HCT116 (cell line): Measurements from ENCODE around the gene GRID2.

ENCODE experiments used
- POLR2A ChIP-seq: IDR thresholded peaks from 2 replicates; pipeline ENCODE4 v1.7.0; 2011; ENCODE audit warnings: borderline replicate concordance; ENCODE audit not compliant: insufficient read depth, insufficient read length; ENCODE audit errors: extremely low read depth
- TF ChIP-seq, protein P1 (sequence below): IDR thresholded peaks from 2 replicates; pipeline ENCODE4 v1.6.1; 2011; ENCODE audit warnings: mild to moderate bottlenecking, low read length, moderate library complexity; ENCODE audit not compliant: insufficient replicate concordance; ENCODE audit errors: extremely low read depth
- TF ChIP-seq, protein P2 (sequence below), 3 experiments: fragments of 200-600 bp in 1 of 3; sonication (generic) in 1 of 3; IDR thresholded peaks in 2 of 3; conservative IDR thresholded peaks in 1 of 3; 2 replicates each; pipeline ENCODE4 v1.5.1; 2012 to 2017; ENCODE audit warnings: low read depth in 2 of 3, low read length in 2 of 3, antibody characterized with exemption in 1 of 3, borderline replicate concordance in 1 of 3, control low read depth in 1 of 3, mild to moderate bottlenecking in 1 of 3, mixed read lengths in 1 of 3, mixed run types in 1 of 3, moderate library complexity in 1 of 3; ENCODE audit not compliant: insufficient read depth in 1 of 3
- TF ChIP-seq, protein P3 (sequence below): IDR thresholded peaks from 2 replicates; pipeline ENCODE4 v1.6.1; 2012
- TF ChIP-seq, protein P4 (sequence below): IDR thresholded peaks from 2 replicates; pipeline ENCODE4 v1.6.1; 2012; ENCODE audit warnings: low read depth

DNA sequence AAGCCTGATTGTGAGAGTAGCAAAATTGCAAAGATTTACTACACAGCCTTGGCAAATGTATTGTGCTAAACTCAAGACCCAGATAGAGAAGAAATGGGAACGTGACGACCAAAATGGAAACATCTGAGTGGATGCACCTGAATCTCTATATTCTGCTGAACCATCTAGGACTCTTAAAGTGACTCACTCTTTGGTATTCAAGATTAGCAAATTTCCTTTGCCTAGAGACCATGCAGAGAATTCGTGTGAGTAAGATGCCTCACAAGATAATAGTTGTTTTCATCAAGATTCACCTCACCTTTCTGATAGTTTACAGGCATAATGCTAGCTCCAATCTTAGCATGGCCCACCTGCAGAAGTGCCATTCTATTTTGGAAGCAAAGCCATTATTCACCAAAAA is 1510.4 kb downstream of the GRID2 start:
- TF ChIP-seq, protein P1, sequence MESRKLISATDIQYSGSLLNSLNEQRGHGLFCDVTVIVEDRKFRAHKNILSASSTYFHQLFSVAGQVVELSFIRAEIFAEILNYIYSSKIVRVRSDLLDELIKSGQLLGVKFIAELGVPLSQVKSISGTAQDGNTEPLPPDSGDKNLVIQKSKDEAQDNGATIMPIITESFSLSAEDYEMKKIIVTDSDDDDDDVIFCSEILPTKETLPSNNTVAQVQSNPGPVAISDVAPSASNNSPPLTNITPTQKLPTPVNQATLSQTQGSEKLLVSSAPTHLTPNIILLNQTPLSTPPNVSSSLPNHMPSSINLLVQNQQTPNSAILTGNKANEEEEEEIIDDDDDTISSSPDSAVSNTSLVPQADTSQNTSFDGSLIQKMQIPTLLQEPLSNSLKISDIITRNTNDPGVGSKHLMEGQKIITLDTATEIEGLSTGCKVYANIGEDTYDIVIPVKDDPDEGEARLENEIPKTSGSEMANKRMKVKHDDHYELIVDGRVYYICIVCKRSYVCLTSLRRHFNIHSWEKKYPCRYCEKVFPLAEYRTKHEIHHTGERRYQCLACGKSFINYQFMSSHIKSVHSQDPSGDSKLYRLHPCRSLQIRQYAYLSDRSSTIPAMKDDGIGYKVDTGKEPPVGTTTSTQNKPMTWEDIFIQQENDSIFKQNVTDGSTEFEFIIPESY: no peak
- TF ChIP-seq, protein P2, sequence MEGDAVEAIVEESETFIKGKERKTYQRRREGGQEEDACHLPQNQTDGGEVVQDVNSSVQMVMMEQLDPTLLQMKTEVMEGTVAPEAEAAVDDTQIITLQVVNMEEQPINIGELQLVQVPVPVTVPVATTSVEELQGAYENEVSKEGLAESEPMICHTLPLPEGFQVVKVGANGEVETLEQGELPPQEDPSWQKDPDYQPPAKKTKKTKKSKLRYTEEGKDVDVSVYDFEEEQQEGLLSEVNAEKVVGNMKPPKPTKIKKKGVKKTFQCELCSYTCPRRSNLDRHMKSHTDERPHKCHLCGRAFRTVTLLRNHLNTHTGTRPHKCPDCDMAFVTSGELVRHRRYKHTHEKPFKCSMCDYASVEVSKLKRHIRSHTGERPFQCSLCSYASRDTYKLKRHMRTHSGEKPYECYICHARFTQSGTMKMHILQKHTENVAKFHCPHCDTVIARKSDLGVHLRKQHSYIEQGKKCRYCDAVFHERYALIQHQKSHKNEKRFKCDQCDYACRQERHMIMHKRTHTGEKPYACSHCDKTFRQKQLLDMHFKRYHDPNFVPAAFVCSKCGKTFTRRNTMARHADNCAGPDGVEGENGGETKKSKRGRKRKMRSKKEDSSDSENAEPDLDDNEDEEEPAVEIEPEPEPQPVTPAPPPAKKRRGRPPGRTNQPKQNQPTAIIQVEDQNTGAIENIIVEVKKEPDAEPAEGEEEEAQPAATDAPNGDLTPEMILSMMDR (IDR thresholded peaks at IDR 0.05 in 2 of 3, conservative IDR thresholded peaks at IDR 0.05 in 1 of 3; ENCODE audit: borderline replicate concordance in 1 of 3, insufficient read depth in 1 of 3, low read depth in 2 of 3, low read length in 2 of 3): no peak
- TF ChIP-seq POLR2A: no peak
- TF ChIP-seq, protein P3, sequence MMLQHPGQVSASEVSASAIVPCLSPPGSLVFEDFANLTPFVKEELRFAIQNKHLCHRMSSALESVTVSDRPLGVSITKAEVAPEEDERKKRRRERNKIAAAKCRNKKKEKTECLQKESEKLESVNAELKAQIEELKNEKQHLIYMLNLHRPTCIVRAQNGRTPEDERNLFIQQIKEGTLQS: no peak
- TF ChIP-seq, protein P4, sequence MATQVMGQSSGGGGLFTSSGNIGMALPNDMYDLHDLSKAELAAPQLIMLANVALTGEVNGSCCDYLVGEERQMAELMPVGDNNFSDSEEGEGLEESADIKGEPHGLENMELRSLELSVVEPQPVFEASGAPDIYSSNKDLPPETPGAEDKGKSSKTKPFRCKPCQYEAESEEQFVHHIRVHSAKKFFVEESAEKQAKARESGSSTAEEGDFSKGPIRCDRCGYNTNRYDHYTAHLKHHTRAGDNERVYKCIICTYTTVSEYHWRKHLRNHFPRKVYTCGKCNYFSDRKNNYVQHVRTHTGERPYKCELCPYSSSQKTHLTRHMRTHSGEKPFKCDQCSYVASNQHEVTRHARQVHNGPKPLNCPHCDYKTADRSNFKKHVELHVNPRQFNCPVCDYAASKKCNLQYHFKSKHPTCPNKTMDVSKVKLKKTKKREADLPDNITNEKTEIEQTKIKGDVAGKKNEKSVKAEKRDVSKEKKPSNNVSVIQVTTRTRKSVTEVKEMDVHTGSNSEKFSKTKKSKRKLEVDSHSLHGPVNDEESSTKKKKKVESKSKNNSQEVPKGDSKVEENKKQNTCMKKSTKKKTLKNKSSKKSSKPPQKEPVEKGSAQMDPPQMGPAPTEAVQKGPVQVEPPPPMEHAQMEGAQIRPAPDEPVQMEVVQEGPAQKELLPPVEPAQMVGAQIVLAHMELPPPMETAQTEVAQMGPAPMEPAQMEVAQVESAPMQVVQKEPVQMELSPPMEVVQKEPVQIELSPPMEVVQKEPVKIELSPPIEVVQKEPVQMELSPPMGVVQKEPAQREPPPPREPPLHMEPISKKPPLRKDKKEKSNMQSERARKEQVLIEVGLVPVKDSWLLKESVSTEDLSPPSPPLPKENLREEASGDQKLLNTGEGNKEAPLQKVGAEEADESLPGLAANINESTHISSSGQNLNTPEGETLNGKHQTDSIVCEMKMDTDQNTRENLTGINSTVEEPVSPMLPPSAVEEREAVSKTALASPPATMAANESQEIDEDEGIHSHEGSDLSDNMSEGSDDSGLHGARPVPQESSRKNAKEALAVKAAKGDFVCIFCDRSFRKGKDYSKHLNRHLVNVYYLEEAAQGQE: no peak
